ENCODE measurements around the gene PSME3.

Gene PSME3

GRCh38 chr17:42804918-42805367, 28.3 kb upstream of the PSME3 start:
- H3K36me3 ChIP-seq (ENCODE audit: control insufficient read depth in 2 of 2, insufficient read depth in 1 of 2, low read length in 2 of 2) = peaks cover 5 to 19% of the 10 kb centered on the region in 2 experiments
- no peak overlapping the region for H3K4me3 ChIP-seq (ENCODE audit: low read depth, low read length)
- TF ChIP-seq ZBTB44 (tag by site-specific recombination; IDR thresholded peaks at IDR 0.05) (no peak), ZNF155 (tag by site-specific recombination; IDR thresholded peaks at IDR 0.05) (no peak), ZFP37 (tag by site-specific recombination; IDR thresholded peaks at IDR 0.05) (no peak), HOXA7 (CRISPR knock-in tag; IDR thresholded peaks at IDR 0.05; ENCODE audit: borderline replicate concordance) (no peak), KLF10 (tag by site-specific recombination; IDR thresholded peaks at IDR 0.05) (no peak), YY2 (tag by site-specific recombination; IDR thresholded peaks at IDR 0.05) (no peak)
- TF ChIP-seq, protein P1, sequence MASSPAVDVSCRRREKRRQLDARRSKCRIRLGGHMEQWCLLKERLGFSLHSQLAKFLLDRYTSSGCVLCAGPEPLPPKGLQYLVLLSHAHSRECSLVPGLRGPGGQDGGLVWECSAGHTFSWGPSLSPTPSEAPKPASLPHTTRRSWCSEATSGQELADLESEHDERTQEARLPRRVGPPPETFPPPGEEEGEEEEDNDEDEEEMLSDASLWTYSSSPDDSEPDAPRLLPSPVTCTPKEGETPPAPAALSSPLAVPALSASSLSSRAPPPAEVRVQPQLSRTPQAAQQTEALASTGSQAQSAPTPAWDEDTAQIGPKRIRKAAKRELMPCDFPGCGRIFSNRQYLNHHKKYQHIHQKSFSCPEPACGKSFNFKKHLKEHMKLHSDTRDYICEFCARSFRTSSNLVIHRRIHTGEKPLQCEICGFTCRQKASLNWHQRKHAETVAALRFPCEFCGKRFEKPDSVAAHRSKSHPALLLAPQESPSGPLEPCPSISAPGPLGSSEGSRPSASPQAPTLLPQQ (tag by site-specific recombination; IDR thresholded peaks at IDR 0.05) = no peak
- TF ChIP-seq, protein P2, sequence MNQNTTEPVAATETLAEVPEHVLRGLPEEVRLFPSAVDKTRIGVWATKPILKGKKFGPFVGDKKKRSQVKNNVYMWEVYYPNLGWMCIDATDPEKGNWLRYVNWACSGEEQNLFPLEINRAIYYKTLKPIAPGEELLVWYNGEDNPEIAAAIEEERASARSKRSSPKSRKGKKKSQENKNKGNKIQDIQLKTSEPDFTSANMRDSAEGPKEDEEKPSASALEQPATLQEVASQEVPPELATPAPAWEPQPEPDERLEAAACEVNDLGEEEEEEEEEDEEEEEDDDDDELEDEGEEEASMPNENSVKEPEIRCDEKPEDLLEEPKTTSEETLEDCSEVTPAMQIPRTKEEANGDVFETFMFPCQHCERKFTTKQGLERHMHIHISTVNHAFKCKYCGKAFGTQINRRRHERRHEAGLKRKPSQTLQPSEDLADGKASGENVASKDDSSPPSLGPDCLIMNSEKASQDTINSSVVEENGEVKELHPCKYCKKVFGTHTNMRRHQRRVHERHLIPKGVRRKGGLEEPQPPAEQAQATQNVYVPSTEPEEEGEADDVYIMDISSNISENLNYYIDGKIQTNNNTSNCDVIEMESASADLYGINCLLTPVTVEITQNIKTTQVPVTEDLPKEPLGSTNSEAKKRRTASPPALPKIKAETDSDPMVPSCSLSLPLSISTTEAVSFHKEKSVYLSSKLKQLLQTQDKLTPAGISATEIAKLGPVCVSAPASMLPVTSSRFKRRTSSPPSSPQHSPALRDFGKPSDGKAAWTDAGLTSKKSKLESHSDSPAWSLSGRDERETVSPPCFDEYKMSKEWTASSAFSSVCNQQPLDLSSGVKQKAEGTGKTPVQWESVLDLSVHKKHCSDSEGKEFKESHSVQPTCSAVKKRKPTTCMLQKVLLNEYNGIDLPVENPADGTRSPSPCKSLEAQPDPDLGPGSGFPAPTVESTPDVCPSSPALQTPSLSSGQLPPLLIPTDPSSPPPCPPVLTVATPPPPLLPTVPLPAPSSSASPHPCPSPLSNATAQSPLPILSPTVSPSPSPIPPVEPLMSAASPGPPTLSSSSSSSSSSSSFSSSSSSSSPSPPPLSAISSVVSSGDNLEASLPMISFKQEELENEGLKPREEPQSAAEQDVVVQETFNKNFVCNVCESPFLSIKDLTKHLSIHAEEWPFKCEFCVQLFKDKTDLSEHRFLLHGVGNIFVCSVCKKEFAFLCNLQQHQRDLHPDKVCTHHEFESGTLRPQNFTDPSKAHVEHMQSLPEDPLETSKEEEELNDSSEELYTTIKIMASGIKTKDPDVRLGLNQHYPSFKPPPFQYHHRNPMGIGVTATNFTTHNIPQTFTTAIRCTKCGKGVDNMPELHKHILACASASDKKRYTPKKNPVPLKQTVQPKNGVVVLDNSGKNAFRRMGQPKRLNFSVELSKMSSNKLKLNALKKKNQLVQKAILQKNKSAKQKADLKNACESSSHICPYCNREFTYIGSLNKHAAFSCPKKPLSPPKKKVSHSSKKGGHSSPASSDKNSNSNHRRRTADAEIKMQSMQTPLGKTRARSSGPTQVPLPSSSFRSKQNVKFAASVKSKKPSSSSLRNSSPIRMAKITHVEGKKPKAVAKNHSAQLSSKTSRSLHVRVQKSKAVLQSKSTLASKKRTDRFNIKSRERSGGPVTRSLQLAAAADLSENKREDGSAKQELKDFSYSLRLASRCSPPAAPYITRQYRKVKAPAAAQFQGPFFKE (tag by site-specific recombination; IDR thresholded peaks at IDR 0.05; ENCODE audit: borderline replicate concordance) = no peak
- POLR2A ChIA-PET = interaction anchor here (1.8 to 2.0 kb wide), 2 partner anchors 10 to 19 kb away, joined by 5 to 6 read pairs; partner anchors contain the start of gene BECN1
- H3K9me3 ChIP-seq (ENCODE audit: control insufficient read depth, insufficient read depth, low read depth, low read length) = no peaks in the 10 kb centered on the region
- peaks cover 10% of the 10 kb centered on the region for H3K4me1 ChIP-seq (ENCODE audit: control insufficient read depth, insufficient read depth, low read length)
- no peak overlapping the region for H3K27ac ChIP-seq (ENCODE audit: extremely low read depth, low read depth, low read length)
- CTCF ChIA-PET = interaction anchor here (0.5 to 1.5 kb wide), 5 partner anchors 14 to 125 kb away, joined by 3 to 4 read pairs (median 4); partner anchors contain the start of gene BECN1

DNA sequence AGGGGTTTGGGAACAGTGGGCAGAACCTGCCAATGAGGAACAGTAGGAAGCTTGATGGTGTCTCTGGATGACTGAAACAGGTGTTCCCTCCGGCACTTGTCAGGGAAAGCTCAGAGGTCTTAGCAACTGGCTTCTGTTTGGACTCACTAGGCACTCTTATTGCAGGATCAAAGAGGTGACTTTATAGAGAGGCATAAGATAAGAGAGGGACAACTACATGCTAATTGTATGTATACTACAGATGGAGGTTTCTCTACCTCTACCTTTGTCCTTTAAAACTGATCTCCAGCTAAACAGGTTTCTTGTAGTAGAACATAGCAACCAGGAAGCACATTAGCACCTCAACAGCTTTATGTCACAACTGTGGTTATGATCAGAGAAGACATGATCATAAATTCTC, 26.9 kb upstream of the PSME3 start:
- peaks cover 18 to 32% of the 10 kb centered on the region in 2 experiments for H3K36me3 ChIP-seq (ENCODE audit: control insufficient read depth in 2 of 2, insufficient read depth in 1 of 2, low read length in 2 of 2)
- H3K9me3 ChIP-seq (ENCODE audit: control insufficient read depth, insufficient read depth, low read depth, low read length) = no peaks in the 10 kb centered on the region
- peaks cover 10% of the 10 kb centered on the region for H3K4me1 ChIP-seq (ENCODE audit: control insufficient read depth, insufficient read depth, low read length)
- ChIA-PET CTCF (interaction anchor here (1.5 to 2.9 kb wide), 3 partner anchors 14 to 18 kb away, joined by 4 to 13 read pairs (median 4); partner anchors contain the start of gene BECN1), POLR2A (interaction anchor here (0.5 to 2.0 kb wide), 4 partner anchors 9 to 332 kb away, joined by 3 to 6 read pairs (median 4); partner anchors contain the start of gene BECN1)
- no peak overlapping the region for H3K27ac ChIP-seq (ENCODE audit: extremely low read depth, low read depth, low read length)
- TF ChIP-seq IKZF3 (tag by site-specific recombination; IDR thresholded peaks at IDR 0.05) (no peak), ZNF341 (tag by site-specific recombination; IDR thresholded peaks at IDR 0.05; ENCODE audit: low read depth) (no peak), ZNF544 (tag by site-specific recombination; IDR thresholded peaks at IDR 0.05) (no peak), ZNF433 (tag by site-specific recombination; IDR thresholded peaks at IDR 0.05; ENCODE audit: low read depth) (no peak), HOXC10 (CRISPR knock-in tag; IDR thresholded peaks at IDR 0.05) (no peak), ZNF140 (tag by site-specific recombination; IDR thresholded peaks at IDR 0.05) (no peak), KLF10 (tag by site-specific recombination; IDR thresholded peaks at IDR 0.05) (no peak), PATZ1 (tag by site-specific recombination; IDR thresholded peaks at IDR 0.05) (no peak)
- TF ChIP-seq, protein P3, sequence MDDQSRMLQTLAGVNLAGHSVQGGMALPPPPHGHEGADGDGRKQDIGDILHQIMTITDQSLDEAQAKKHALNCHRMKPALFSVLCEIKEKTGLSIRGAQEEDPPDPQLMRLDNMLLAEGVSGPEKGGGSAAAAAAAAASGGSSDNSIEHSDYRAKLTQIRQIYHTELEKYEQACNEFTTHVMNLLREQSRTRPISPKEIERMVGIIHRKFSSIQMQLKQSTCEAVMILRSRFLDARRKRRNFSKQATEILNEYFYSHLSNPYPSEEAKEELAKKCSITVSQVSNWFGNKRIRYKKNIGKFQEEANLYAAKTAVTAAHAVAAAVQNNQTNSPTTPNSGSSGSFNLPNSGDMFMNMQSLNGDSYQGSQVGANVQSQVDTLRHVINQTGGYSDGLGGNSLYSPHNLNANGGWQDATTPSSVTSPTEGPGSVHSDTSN (CRISPR knock-in tag; IDR thresholded peaks at IDR 0.05) = no peak
- H3K4me3 ChIP-seq (ENCODE audit: low read depth, low read length) = no peak overlapping the region
